Endothelial cell of umbilical vein (primary cell): ENCODE measurements around the gene FOXP1. TPM values are rescaled to one million over a fixed set of nuclear protein-coding genes. Genes with fewer than 3 reads are reported as not detected.

Experiments
- BruUV-seq: library from RNA; stranded (reverse); fragments of 400-500 nt; replicated peaks from 2 replicates; lab custom pipeline; 2021; lab: Mats Ljungman, UMichigan
- CTCF ChIA-PET: fragments of 300-600, 350-600 bp; sonication (Branson Sonifier 250); formaldehyde crosslinking; loops from one replicate; lab custom pipeline; 2021; ENCODE audit warnings: antibody characterized with exemption, inconsistent platforms; lab: Charles Lee
- POLR2A ChIA-PET: fragments of 300-600, 350-600 bp; sonication (Branson Sonifier 250); formaldehyde crosslinking; loops from one replicate; lab custom pipeline; 2021; ENCODE audit warnings: antibody characterized with exemption, inconsistent platforms; lab: Charles Lee
- DNase-seq: peaks from one replicate; pipeline ENCODE4 v3.0.0-alpha.2; 2011; ENCODE audit warnings: low read depth, low spot score
- FAIRE-seq: peaks from 2 replicates; lab custom pipeline; 2011; peaks lifted over from hg19 to GRCh38; lab: Jason Lieb, UNC
- H2AFZ ChIP-seq: 2 replicates; pipeline ENCODE4 v1.6.0; 2012; ENCODE audit warnings: low read depth, low read length, control low read depth, inconsistent platforms
- H3K27ac ChIP-seq: 2 replicates; pipeline ENCODE4 v1.5.1; 2011; ENCODE audit warnings: low read depth, mild to moderate bottlenecking, control low read depth, low read length, moderate library complexity; ENCODE audit not compliant: insufficient read depth
- H3K27me3 ChIP-seq, 2 experiments: 2 replicates each; pipeline versions ENCODE4 v1.6.0 to v1.6.1; 2011; ENCODE audit warnings: low read length in 2 of 2, mixed read lengths in 1 of 2; ENCODE audit not compliant: control insufficient read depth in 2 of 2, insufficient read depth in 2 of 2
- H3K36me3 ChIP-seq, 2 experiments: 2 replicates in 1 of 2; 3 replicates in 1 of 2; pipeline ENCODE4 v1.5.1; 2011; ENCODE audit warnings: low read length in 2 of 2, mild to moderate bottlenecking in 1 of 2, moderate library complexity in 1 of 2; ENCODE audit not compliant: control insufficient read depth in 2 of 2, insufficient read depth in 2 of 2; ENCODE audit errors: extremely low read depth in 1 of 2
- H3K4me1 ChIP-seq: 3 replicates; pipeline ENCODE4 v1.5.1; 2011; ENCODE audit warnings: mild to moderate bottlenecking, low read length; ENCODE audit not compliant: control insufficient read depth, insufficient read depth; ENCODE audit errors: extremely low read depth
- H3K4me2 ChIP-seq: 2 replicates; pipeline ENCODE4 v1.6.1; 2011; ENCODE audit warnings: low read length, control low read depth, mixed read lengths; ENCODE audit not compliant: insufficient read depth
- H3K4me3 ChIP-seq, 3 experiments: fragments of 200-600 bp in 1 of 3; sonication (generic), shearing (Covaris generic) in 1 of 3; replicated peaks in 1 of 3; 2 replicates each; pipeline ENCODE4 v1.5.1; 2011 to 2016; ENCODE audit warnings: control low read depth in 3 of 3, low read length in 3 of 3, mild to moderate bottlenecking in 2 of 3, inconsistent platforms in 1 of 3, low read depth in 1 of 3, moderate library complexity in 1 of 3; ENCODE audit not compliant: insufficient read depth in 1 of 3
- H3K79me2 ChIP-seq: 2 replicates; pipeline ENCODE4 v1.6.0; 2012; ENCODE audit warnings: low read length, inconsistent platforms; ENCODE audit not compliant: control insufficient read depth, insufficient read depth
- H3K9ac ChIP-seq: replicated peaks from 2 replicates; pipeline ENCODE3; 2011; ENCODE audit warnings: low read length, control low read depth; ENCODE audit not compliant: insufficient read depth; ENCODE audit errors: extremely low read depth
- H3K9me1 ChIP-seq: replicated peaks from 3 replicates; pipeline ENCODE4 v1.6.0; 2011; ENCODE audit warnings: mild to moderate bottlenecking, low read length; ENCODE audit not compliant: control insufficient read depth, insufficient read depth; ENCODE audit errors: extremely low read depth
- H3K9me3 ChIP-seq: replicated peaks from 2 replicates; pipeline ENCODE4 v1.5.1; 2012; ENCODE audit warnings: low read length, inconsistent platforms; ENCODE audit not compliant: control insufficient read depth, insufficient read depth
- H4K20me1 ChIP-seq: replicated peaks from 2 replicates; pipeline ENCODE3; 2011; ENCODE audit warnings: mild to moderate bottlenecking, low read length; ENCODE audit not compliant: control insufficient read depth, insufficient read depth; ENCODE audit errors: extremely low read depth
- EZH2 ChIP-seq: IDR thresholded peaks from 2 replicates; pipeline ENCODE4 v1.6.1; 2012; ENCODE audit warnings: borderline replicate concordance, low read depth, mild to moderate bottlenecking, moderate library complexity, low read length, inconsistent platforms; ENCODE audit not compliant: severe bottlenecking
- GATA2 ChIP-seq: IDR thresholded peaks from 2 replicates; pipeline ENCODE4 v1.7.0; 2011; ENCODE audit warnings: low read depth, mild to moderate bottlenecking, moderate library complexity, mixed read lengths, low read length; ENCODE audit not compliant: insufficient read length, insufficient read depth
- JUN ChIP-seq: IDR thresholded peaks from 2 replicates; pipeline ENCODE4 v1.6.1; 2011; ENCODE audit warnings: borderline replicate concordance, low read depth; ENCODE audit not compliant: insufficient read length, insufficient read depth
- MYC ChIP-seq: IDR thresholded peaks from one replicate; pipeline ENCODE4 v1.6.1; 2011; ENCODE audit warnings: mild to moderate bottlenecking, low read depth, low read length
- POLR2A ChIP-seq: IDR thresholded peaks from 2 replicates; pipeline ENCODE4 v1.6.1; 2012; ENCODE audit warnings: low read depth, mild to moderate bottlenecking, control low read depth, low read length
- POLR2AphosphoS5 ChIP-seq: IDR thresholded peaks from 2 replicates; pipeline ENCODE4 v1.6.1; 2012; ENCODE audit warnings: low read depth, mild to moderate bottlenecking, control low read depth, low read length, moderate library complexity; ENCODE audit not compliant: insufficient read depth
- dilution Hi-C: fragments of 300-500 bp; cut with MboI; formaldehyde crosslinking; loops from one replicate; pipeline ENCODE4 v1.15.0; 2019; ENCODE audit warnings: low sequenced_read_pairs; ENCODE audit not compliant: extremely low pct_ligation_motif_present
- intact Hi-C: fragments of 100-400 bp; cut with micrococcal nuclease; formaldehyde crosslinking; loops from one replicate; pipeline ENCODE4 v1.10.0; 2022
- polyA plus RNA-seq, 4 experiments: library from polyadenylated mRNA; depleted of rRNA in 3 of 4; stranded (reverse) in 3 of 4; unstranded in 1 of 4; fragments of >200 nt; gene quantifications; 2 replicates each; pipeline versions ENCODE4 v1.2.1 to v1.2.3, GENCODE V29; 2011 to 2012; ENCODE audit warnings: missing spikeins in 1 of 4
- total RNA-seq: library from RNA; stranded (reverse); gene quantifications from 2 replicates; pipeline ENCODE4 v1.2.3, GENCODE V29; 2021
- TF ChIP-seq, protein P1 (sequence below): IDR thresholded peaks from 2 replicates; pipeline ENCODE4 v1.6.1; 2011; ENCODE audit not compliant: insufficient read depth, insufficient read length
- TF ChIP-seq, protein P2 (sequence below), 2 donors: IDR thresholded peaks; 1 replicate in 1 of 2; 2 replicates in 1 of 2; pipeline ENCODE4 v1.5.1; 2011; ENCODE audit warnings: low read length in 2 of 2, mild to moderate bottlenecking in 2 of 2, moderate library complexity in 2 of 2, control low read depth in 1 of 2, inconsistent platforms in 1 of 2, low read depth in 1 of 2; ENCODE audit not compliant: insufficient read depth in 1 of 2; ENCODE audit errors: extremely low read depth in 1 of 2

The FOXP1 gene
- total and polyA plus RNA-seq, 2 donors (not counting 3 experiments of a cell fraction or from before 2014, with no cell fraction given), result 41.0 to 107 TPM

DNA sequence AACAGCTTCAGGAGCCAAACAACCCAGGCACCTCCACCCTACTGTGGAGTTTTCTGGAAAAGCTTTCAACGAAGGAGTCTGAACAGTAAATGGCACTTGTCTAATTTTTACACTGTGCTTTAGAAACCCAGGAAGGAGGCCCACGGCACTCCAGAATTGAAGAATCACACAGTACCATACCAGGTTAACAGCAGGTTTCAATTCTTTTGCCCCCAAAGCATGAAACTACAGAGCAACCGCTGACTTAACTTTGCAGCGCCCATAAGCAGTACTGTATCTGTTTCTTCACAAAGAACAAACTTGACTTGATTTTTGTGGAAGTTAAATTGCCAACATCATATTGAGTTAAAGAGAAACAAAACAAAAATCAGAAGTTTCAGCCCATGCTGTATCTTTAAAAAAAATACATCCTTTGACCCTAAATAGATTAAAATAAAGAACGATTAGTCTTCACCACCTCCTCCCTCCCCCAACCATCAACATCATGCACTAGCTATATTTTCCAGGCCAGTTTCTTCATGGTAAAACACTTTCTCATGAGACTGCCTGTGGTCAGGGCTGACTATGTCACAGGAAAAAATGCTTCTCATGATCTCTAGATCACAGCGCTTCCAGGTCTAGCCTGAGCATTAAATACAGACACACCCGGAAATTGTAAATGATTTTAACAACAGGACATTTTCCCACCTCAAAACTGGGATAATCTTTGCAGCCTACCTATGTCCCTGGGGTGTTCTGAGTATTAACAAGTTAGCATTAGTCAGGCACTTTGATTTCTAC, 456.3 kb downstream of the FOXP1 start:
- peak; percentile 43 for FAIRE-seq
- H3K4me3 ChIP-seq, result peak overlapping the region in 1 of 3 experiments; percentile 6

DNA sequence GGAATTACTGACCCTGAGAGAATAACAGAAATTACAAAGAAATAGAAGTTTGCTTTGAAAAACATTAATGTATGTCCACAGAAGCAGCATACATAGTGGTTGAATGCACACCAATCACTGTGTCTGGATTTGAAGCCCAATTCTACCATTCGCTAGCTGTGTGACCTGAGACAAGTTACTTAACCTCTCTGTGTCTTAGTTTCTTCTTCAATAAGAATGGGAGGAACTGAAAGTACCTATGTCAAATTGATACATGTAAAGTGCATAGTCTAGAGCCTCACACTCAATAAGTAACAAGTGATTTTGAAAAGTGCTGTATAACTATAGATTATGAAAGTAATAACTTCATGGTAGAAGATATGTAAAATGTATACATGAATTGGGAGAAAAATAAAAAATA, 457.8 kb downstream of the FOXP1 start:
- H3K4me1 ChIP-seq, result peaks cover 21% of the 10 kb centered on the region
- BruUV-seq, result no TSS peak
- intact Hi-C loops, result no loop called here

More for the DNA sequence above, 456.3 kb downstream of the FOXP1 start:
- Histone ChIP-seq H3K79me2 (peaks cover 31% of the 10 kb centered on the region), H3K27me3 (no peaks in the 10 kb centered on the region), H2AFZ (peak overlapping the region; percentile 18), H3K9me1 (no peaks in the 10 kb centered on the region), H3K27ac (peak overlapping the region; percentile 40), H3K4me1 (peaks cover 24% of the 10 kb centered on the region), H3K9me3 (no peaks in the 10 kb centered on the region), H3K36me3 (no peaks in the 10 kb centered on the region), H3K4me2 (peak overlapping the region; percentile 97), H3K9ac (peak overlapping the region; percentile 48), H4K20me1 (no peaks in the 10 kb centered on the region)
- dilution Hi-C loops, result no loop called here
- intact Hi-C loops, result no loop called here
- no peak for TF ChIP-seq MYC
- no peak for TF ChIP-seq JUN
- no peak for TF ChIP-seq EZH2
- TF ChIP-seq, protein P1, sequence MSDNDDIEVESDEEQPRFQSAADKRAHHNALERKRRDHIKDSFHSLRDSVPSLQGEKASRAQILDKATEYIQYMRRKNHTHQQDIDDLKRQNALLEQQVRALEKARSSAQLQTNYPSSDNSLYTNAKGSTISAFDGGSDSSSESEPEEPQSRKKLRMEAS, result no peak
- ChIA-PET CTCF (no interaction called here), POLR2A (no interaction called here)
- peak; percentile 73 for DNase-seq
- BruUV-seq, result no TSS peak

More for the DNA sequence above, 457.8 kb downstream of the FOXP1 start:
- ChIA-PET POLR2A (no interaction called here), CTCF (no interaction called here)
- DNase-seq (no peak), FAIRE-seq (no peak)
- no peaks in the 10 kb centered on the region for H3K36me3 ChIP-seq
- no peaks in the 10 kb centered on the region for H3K9me3 ChIP-seq
- no peaks in the 10 kb centered on the region for H4K20me1 ChIP-seq
- H3K4me2 ChIP-seq, result no peak overlapping the region
- H3K79me2 ChIP-seq, result peaks cover 31% of the 10 kb centered on the region
- no peak overlapping the region for H3K27ac ChIP-seq
- dilution Hi-C loops, result no loop called here
- no peak overlapping the region for H2AFZ ChIP-seq
- H3K9me1 ChIP-seq, result no peaks in the 10 kb centered on the region
- no peak overlapping the region for H3K4me3 ChIP-seq
- TF ChIP-seq, protein P1, result no peak
- TF ChIP-seq MYC (no peak), EZH2 (no peak), GATA2 (no peak), JUN (no peak), POLR2A (no peak), POLR2AphosphoS5 (no peak)
- TF ChIP-seq, protein P2, sequence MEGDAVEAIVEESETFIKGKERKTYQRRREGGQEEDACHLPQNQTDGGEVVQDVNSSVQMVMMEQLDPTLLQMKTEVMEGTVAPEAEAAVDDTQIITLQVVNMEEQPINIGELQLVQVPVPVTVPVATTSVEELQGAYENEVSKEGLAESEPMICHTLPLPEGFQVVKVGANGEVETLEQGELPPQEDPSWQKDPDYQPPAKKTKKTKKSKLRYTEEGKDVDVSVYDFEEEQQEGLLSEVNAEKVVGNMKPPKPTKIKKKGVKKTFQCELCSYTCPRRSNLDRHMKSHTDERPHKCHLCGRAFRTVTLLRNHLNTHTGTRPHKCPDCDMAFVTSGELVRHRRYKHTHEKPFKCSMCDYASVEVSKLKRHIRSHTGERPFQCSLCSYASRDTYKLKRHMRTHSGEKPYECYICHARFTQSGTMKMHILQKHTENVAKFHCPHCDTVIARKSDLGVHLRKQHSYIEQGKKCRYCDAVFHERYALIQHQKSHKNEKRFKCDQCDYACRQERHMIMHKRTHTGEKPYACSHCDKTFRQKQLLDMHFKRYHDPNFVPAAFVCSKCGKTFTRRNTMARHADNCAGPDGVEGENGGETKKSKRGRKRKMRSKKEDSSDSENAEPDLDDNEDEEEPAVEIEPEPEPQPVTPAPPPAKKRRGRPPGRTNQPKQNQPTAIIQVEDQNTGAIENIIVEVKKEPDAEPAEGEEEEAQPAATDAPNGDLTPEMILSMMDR (IDR thresholded peaks at IDR 0.05; ENCODE audit: extremely low read depth in 1 of 2, insufficient read depth in 1 of 2, low read depth in 1 of 2, low read length in 2 of 2), result no peak
- H3K27me3 ChIP-seq, result no peaks in the 10 kb centered on the region
- H3K9ac ChIP-seq, result no peak overlapping the region
